ENCODE measurements around the gene MRPL49. TPM values are rescaled to one million over a fixed set of nuclear protein-coding genes. Genes with fewer than 3 reads are reported as not detected.
"Not testable (repeated sequence)": the region's sequence is repeated elsewhere in the genome, so short reads cannot be mapped to it uniquely, and the experiment has no call there.

Gene MRPL49
- total RNA-seq, 1 experiment from 2014 or later: 76.9 TPM

DNA sequence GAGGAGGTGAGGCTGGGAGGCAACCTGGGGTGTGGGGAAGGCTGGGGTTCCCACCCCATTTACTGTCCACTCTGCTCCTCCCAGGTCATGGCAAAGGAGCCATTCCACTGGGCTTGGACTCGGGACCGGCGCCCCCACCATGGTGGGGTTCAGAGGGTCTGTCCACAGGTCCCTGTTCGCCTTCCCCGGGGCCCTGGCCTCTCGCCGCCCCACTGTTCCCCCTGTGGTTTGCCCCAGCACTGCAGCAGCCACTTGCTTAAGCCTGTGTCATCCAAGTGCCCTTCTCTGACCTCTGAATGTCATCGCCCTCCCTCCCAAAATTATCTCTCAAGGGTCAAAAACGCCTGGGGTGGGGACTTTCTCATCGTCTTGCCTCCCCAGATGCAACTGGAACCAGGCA lies 50.5 kb downstream of the MRPL49 start:
- ChIA-PET CTCF (no interaction called here), POLR2A (interaction anchor here (0.7 kb wide), 1 partner anchor 51 kb away, joined by 3 read pairs; the partner anchor contains the start of gene FAU)
- Mint-ChIP-seq H3K4me3 (ENCODE audit: unreplicated experiment) (no peak overlapping the region), H3K36me3 (ENCODE audit: insufficient read depth, unreplicated experiment) (no peaks in the 10 kb centered on the region), H3K9me3 (ENCODE audit: unreplicated experiment) (no peaks in the 10 kb centered on the region), H3K4me1 (ENCODE audit: insufficient read depth, unreplicated experiment) (no peaks in the 10 kb centered on the region), H3K27me3 (ENCODE audit: insufficient read depth, unreplicated experiment) (no peaks in the 10 kb centered on the region), H3K27ac (ENCODE audit: low read depth, unreplicated experiment) (no peak overlapping the region)
- intact Hi-C loops (cut with micrococcal nuclease): no loop called here
- TF ChIP-seq, protein P1, sequence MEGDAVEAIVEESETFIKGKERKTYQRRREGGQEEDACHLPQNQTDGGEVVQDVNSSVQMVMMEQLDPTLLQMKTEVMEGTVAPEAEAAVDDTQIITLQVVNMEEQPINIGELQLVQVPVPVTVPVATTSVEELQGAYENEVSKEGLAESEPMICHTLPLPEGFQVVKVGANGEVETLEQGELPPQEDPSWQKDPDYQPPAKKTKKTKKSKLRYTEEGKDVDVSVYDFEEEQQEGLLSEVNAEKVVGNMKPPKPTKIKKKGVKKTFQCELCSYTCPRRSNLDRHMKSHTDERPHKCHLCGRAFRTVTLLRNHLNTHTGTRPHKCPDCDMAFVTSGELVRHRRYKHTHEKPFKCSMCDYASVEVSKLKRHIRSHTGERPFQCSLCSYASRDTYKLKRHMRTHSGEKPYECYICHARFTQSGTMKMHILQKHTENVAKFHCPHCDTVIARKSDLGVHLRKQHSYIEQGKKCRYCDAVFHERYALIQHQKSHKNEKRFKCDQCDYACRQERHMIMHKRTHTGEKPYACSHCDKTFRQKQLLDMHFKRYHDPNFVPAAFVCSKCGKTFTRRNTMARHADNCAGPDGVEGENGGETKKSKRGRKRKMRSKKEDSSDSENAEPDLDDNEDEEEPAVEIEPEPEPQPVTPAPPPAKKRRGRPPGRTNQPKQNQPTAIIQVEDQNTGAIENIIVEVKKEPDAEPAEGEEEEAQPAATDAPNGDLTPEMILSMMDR (IDR thresholded peaks at IDR 0.05; ENCODE audit: unreplicated experiment): no peak
- no TSS peak for BruUV-seq (replicated peaks)
- no peak for DNase-seq (ENCODE audit: unreplicated experiment)

DNA sequence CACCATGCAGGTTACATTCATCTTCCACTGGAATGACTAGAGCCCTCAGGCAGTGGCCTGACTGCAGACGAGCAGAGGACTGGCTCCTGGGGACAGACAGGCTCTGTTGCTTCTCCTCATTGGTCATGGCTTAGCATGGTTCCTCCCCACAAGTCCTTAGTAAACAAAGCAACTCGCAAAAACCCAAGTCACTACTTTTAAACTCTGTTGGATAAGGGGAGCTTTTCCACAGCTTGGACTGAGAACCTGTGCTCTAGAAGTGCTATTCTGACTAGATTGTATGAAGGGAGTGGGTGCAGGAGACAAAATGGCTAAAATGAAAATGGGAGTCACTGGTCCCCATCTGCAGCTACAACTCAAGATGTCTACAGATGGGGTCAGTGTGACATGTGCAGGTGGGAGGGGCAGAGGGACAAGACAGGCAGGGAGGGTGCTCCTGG lies 52.5 kb downstream of the MRPL49 start:
- POLR2A ChIA-PET: interaction anchor here (0.9 kb wide), 1 partner anchor 8 kb away, joined by 3 read pairs; no protein-coding TSS in a partner anchor
- DNase-seq (ENCODE audit: unreplicated experiment); H3K36me3 Mint-ChIP-seq (ENCODE audit: insufficient read depth, unreplicated experiment); BruUV-seq (replicated peaks); H3K9me3 Mint-ChIP-seq (ENCODE audit: unreplicated experiment); H3K4me3 Mint-ChIP-seq (ENCODE audit: unreplicated experiment); H3K27me3 Mint-ChIP-seq (ENCODE audit: insufficient read depth, unreplicated experiment); H3K27ac Mint-ChIP-seq (ENCODE audit: low read depth, unreplicated experiment); H3K4me1 Mint-ChIP-seq (ENCODE audit: insufficient read depth, unreplicated experiment); intact Hi-C loops (cut with micrococcal nuclease): not testable (repeated sequence)
- CTCF ChIA-PET: interaction anchor here (0.6 kb wide), 1 partner anchor 318 kb away, joined by 3 read pairs; no protein-coding TSS in a partner anchor

Small RNAs within 50 kb of the gene (microRNA-seq; reads per million reads assigned to microRNA genes)
- not detected for gene MIR6751

Other genes with a start within 250 kb of the MRPL49 start
- gene EHD1, start 243.7 kb upstream of the MRPL49 start, total RNA-seq (2022): 67.9 and 80.6 TPM in 2 replicates
- 28.7 and 29.9 TPM in 2 replicates for gene ATG2A, start 205.1 kb upstream of the MRPL49 start, total RNA-seq (2022)
- gene PPP2R5B, start 197.6 kb upstream of the MRPL49 start, total RNA-seq (2022): 38.0 and 48.0 TPM in 2 replicates
- gene GPHA2, start 186.4 kb upstream of the MRPL49 start, total RNA-seq (2022): not detected in 2 replicates
- gene MAJIN, start 150.2 kb upstream of the MRPL49 start, total RNA-seq (2022): not detected in 2 replicates
- 1.3 and 1.6 TPM in 2 replicates for gene BATF2, start 125.3 kb upstream of the MRPL49 start, total RNA-seq (2022)
- 96.8 and 113 TPM in 2 replicates for gene ARL2, start 108.2 kb upstream of the MRPL49 start, total RNA-seq (2022)
- 18.0 and 21.0 TPM in 2 replicates for gene SNX15, start 94.9 kb upstream of the MRPL49 start, total RNA-seq (2022)
- gene SAC3D1, start 81.1 kb upstream of the MRPL49 start, total RNA-seq (2022): 10.3 and 14.0 TPM in 2 replicates
- not detected in 2 replicates for gene NAALADL1, start 63.8 kb upstream of the MRPL49 start, total RNA-seq (2022)
- gene CDCA5, start 38.3 kb upstream of the MRPL49 start, total RNA-seq (2022): 9.5 and 17.3 TPM in 2 replicates
- gene ZFPL1, start 38.1 kb upstream of the MRPL49 start, total RNA-seq (2022): 50.8 and 52.3 TPM in 2 replicates
- gene VPS51, start 26.1 kb upstream of the MRPL49 start, total RNA-seq (2022): 56.1 and 77.0 TPM in 2 replicates
- 8.5 and 14.0 TPM in 2 replicates for gene TM7SF2, start 10.4 kb upstream of the MRPL49 start, total RNA-seq (2022)
- gene ZNHIT2, start 4.6 kb upstream of the MRPL49 start, total RNA-seq (2022): 22.0 and 23.6 TPM in 2 replicates
- gene FAU, start 187 bp upstream of the MRPL49 start, total RNA-seq (2022): 1,049 and 1,269 TPM in 2 replicates
- 74.9 and 99.8 TPM in 2 replicates for gene SYVN1, start 12.2 kb downstream of the MRPL49 start, total RNA-seq (2022)
- not detected in 2 replicates for gene SPDYC, start 47.9 kb downstream of the MRPL49 start, total RNA-seq (2022)
- 111 and 117 TPM in 2 replicates for gene CAPN1, start 59.6 kb downstream of the MRPL49 start, total RNA-seq (2022)
- gene POLA2, start 139.6 kb downstream of the MRPL49 start, total RNA-seq (2022): 8.8 and 10.3 TPM in 2 replicates
- 24.5 and 35.0 TPM in 2 replicates for gene CDC42EP2, start 192.5 kb downstream of the MRPL49 start, total RNA-seq (2022)
- gene DPF2, start 211.5 kb downstream of the MRPL49 start, total RNA-seq (2022): 83.9 and 86.6 TPM in 2 replicates
- gene TIGD3, start 232.4 kb downstream of the MRPL49 start, total RNA-seq (2022): 0.14 TPM in 1 of 2 replicates, not detected in the other

Data from MCF 10A (cell line).